Esophagus muscularis mucosa (tissue), 4 donors: ENCODE measurements around the gene PRDM16.

Experiments
- EP300 ChIP-seq: sonication (generic); formaldehyde crosslinking; IDR thresholded peaks from one replicate; pipeline ENCODE4 v1.6.1; 2017; ENCODE audit warnings: antibody characterized with exemption
- POLR2A ChIP-seq: fragments of 450-650 bp; IDR thresholded peaks from one replicate; pipeline ENCODE4 v1.6.1; 2017; ENCODE audit warnings: antibody characterized with exemption, moderate library complexity, mild to moderate bottlenecking, low read depth
- POLR2AphosphoS5 ChIP-seq, 2 donors: sonication (generic); formaldehyde crosslinking; IDR thresholded peaks; one replicate each; pipeline ENCODE4 v1.6.1; 2017; ENCODE audit warnings: antibody characterized with exemption in 2 of 2
- TF ChIP-seq, protein P1 (sequence below), 3 experiments: fragments of 200-600 bp in 2 of 3; fragments of 450-650 bp in 1 of 3; sonication (generic) in 2 of 3; IDR thresholded peaks; one replicate each; pipeline ENCODE4 v1.5.1; 2017 to 2019; ENCODE audit warnings: antibody characterized with exemption in 3 of 3, mild to moderate bottlenecking in 2 of 3, moderate library complexity in 1 of 3

DNA sequence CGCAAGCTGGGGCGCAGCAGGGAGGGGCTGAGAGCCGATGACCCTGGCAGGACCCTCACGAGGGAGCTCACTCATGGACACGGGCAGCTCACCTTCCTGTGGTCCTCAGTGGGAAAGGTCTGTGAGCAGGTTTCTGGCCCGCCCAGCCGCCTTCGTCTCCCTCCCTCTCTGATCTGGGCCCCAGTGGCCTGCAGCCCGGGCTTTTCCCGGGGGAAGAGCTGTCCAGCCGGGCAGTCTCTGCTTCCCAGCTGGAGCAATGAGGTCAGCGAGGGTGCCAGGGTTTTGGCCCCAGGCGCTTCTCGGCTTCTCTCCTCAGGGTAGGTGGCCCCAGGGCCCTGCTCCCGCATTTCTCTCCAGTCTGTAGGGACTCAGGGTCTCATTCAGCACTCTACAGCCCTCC lies 363.3 kb downstream of the PRDM16 start:
- TF ChIP-seq EP300: no peak
- TF ChIP-seq POLR2A: no peak
- TF ChIP-seq, protein P1, sequence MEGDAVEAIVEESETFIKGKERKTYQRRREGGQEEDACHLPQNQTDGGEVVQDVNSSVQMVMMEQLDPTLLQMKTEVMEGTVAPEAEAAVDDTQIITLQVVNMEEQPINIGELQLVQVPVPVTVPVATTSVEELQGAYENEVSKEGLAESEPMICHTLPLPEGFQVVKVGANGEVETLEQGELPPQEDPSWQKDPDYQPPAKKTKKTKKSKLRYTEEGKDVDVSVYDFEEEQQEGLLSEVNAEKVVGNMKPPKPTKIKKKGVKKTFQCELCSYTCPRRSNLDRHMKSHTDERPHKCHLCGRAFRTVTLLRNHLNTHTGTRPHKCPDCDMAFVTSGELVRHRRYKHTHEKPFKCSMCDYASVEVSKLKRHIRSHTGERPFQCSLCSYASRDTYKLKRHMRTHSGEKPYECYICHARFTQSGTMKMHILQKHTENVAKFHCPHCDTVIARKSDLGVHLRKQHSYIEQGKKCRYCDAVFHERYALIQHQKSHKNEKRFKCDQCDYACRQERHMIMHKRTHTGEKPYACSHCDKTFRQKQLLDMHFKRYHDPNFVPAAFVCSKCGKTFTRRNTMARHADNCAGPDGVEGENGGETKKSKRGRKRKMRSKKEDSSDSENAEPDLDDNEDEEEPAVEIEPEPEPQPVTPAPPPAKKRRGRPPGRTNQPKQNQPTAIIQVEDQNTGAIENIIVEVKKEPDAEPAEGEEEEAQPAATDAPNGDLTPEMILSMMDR (IDR thresholded peaks at IDR 0.05): no peak
- TF ChIP-seq POLR2AphosphoS5 (IDR thresholded peaks at IDR 0.05): no peak
